HG03439 (cell line): ENCODE measurements around the gene MAB21L4.
"Not testable (repeated sequence)": the region's sequence is repeated elsewhere in the genome, so short reads cannot be mapped to it uniquely, and the experiment has no call there.

Experiments used
- ATAC-seq: cut with Tn5 transposase; IDR thresholded peaks from one replicate; pipeline ENCODE4 v1.9.1; 2021; ENCODE audit warnings: mild to moderate bottlenecking, moderate library complexity; ENCODE audit not compliant: unreplicated experiment

Gene MAB21L4

GRCh38 chr2:240846309-240846708, 49.6 kb downstream of the MAB21L4 start:
- not testable (repeated sequence) for ATAC-seq

- no peak for ATAC-seq
These were observed 55.4 kb downstream of the MAB21L4 start for GRCh38 chr2:240840435-240841060.

GRCh38 chr2:240839152-240840143, 56.5 kb downstream of the MAB21L4 start:
- ATAC-seq: no peak

- ATAC-seq: no peak
These were observed 58.3 kb downstream of the MAB21L4 start for GRCh38 chr2:240837621-240838020.

- no peak for ATAC-seq
These were observed 59.0 kb downstream of the MAB21L4 start for GRCh38 chr2:240836781-240837467.
